Tibial artery (tissue), 4 donors: ENCODE data around the gene HNRNPUL1.

Experiments used
- DNase-seq, 2 donors: peaks; one replicate each; pipeline ENCODE4 v3.0.0-alpha.2; 2019
- H3K27ac ChIP-seq, 2 donors: fragments of 200-600 bp; sonication (generic) in 1 of 2; 1 replicate in 1 of 2; 2 replicates in 1 of 2; pipeline ENCODE4 v1.5.1; 2018 to 2019; ENCODE audit warnings: mild to moderate bottlenecking in 1 of 2
- H3K27me3 ChIP-seq, 2 donors: fragments of 200-600 bp; sonication (generic) in 1 of 2; one replicate each; pipeline versions ENCODE4 v1.5.1 to v1.6.0; 2016 to 2019
- H3K36me3 ChIP-seq, 3 donors: fragments of 200-600 bp; sonication (generic) in 2 of 3; one replicate each; pipeline ENCODE4 v1.5.1; 2016 to 2019; ENCODE audit warnings: mild to moderate bottlenecking in 2 of 3
- H3K4me1 ChIP-seq, 4 donors: fragments of 200-600 bp; sonication (generic) in 2 of 4; 1 replicate in 3 of 4; 2 replicates in 1 of 4; pipeline ENCODE4 v1.5.1; 2016 to 2019
- H3K4me3 ChIP-seq, 2 donors: fragments of 200-600 bp; sonication (generic) in 1 of 2; 1 replicate in 1 of 2; 2 replicates in 1 of 2; pipeline ENCODE4 v1.5.1; 2018 to 2019; ENCODE audit warnings: mild to moderate bottlenecking in 2 of 2
- H3K9me3 ChIP-seq, 3 donors: fragments of 200-600 bp; sonication (generic) in 1 of 3; one replicate each; pipeline ENCODE4 v1.5.1; 2016 to 2019
- intact Hi-C: fragments of 100-400 bp; cut with DNase I; formaldehyde crosslinking; loops from one replicate; pipeline ENCODE4 v1.15.0; 2023; ENCODE audit warnings: low total_unique reads
- TF ChIP-seq, protein P1 (sequence below), 2 experiments: fragments of 200-600 bp in 1 of 2; fragments of 450-650 bp in 1 of 2; IDR thresholded peaks; one replicate each; pipeline ENCODE4 v1.5.1; 2017 to 2019; ENCODE audit warnings: antibody characterized with exemption in 2 of 2, mild to moderate bottlenecking in 1 of 2, moderate library complexity in 1 of 2

Gene HNRNPUL1

DNA sequence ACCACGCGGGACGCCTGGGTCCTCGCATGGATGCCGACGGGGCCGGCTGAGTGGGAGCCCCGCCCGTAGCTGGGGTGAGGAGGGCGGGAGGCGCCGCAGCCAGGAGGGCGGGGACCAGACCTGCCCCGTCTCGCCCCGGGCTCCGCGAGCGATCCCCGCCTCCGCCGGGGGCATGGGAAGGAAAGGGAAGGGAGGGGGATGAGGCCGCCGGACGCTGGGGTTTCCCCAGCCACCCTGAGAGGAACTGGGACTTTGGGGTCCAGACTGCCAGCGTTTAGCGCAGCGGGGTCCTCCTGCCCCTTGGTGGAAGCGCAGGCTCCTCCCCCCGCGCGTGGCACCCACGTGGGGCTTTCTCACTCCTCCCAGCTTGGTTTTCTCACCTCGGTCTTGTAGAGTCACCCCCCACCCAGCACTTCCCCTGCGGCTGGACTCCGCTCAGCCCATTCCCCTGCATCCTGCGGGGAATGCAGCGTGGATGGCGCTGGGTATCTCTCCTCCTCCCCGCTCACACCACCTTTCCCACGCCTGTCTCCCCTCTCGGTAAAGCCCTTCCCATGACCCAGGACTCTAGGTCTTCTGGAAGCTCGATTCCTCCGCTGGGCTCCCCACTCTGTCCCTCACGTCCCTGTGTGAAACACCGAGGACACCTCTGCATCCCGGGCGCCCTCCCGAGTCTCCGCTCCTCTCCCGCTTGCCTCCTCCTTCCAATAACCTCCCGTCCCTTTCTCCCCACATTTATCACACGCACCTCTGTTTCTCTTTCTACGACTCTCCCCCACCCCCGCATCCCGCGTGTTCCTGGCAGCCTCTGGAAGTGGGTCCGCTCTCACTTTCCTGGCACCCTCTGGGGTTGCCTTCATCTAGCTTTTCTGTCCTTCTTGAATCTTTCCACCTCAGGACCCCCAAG is 87.4 kb downstream of the HNRNPUL1 start:
- Histone ChIP-seq H3K4me3 (peak overlapping the region; percentile 83 to 96), H3K4me1 (peaks cover 0 to 35% (median 16%) of the 10 kb centered on the region in 4 donors), H3K27ac (peak overlapping the region; percentile 89)

DNA sequence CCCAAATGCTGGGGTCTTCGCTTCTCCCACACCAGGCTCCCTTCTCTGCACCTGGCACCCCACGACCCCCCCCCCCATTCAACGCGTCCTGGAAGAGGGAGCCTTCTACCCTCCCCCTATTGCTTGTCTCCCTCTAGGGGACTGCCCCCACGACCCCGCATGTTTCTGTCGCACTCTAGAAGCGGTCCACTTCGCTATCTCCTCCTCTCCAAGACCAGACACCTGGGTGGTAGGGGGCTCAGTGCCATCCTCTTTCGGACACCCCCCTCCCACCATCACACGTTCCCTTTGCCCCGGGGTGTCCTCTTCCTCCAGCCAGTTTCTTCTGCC is 88.1 kb downstream of the HNRNPUL1 start:
- intact Hi-C loops: loop anchor here (5.0 kb wide), 1 partner anchor 40 kb away; the partner anchor contains the start of gene CCDC97
- Histone ChIP-seq H3K27me3 (no peaks in the 10 kb centered on the region), H3K9me3 (no peaks in the 10 kb centered on the region), H3K4me1 (peaks cover 0 to 35% (median 16%) of the 10 kb centered on the region in 4 donors), H3K4me3 (peak overlapping the region; percentile 83 to 96), H3K36me3 (peaks cover 0 to 10% (median 10%) of the 10 kb centered on the region in 3 donors), H3K27ac (peak overlapping the region; percentile 89)
- TF ChIP-seq, protein P1, sequence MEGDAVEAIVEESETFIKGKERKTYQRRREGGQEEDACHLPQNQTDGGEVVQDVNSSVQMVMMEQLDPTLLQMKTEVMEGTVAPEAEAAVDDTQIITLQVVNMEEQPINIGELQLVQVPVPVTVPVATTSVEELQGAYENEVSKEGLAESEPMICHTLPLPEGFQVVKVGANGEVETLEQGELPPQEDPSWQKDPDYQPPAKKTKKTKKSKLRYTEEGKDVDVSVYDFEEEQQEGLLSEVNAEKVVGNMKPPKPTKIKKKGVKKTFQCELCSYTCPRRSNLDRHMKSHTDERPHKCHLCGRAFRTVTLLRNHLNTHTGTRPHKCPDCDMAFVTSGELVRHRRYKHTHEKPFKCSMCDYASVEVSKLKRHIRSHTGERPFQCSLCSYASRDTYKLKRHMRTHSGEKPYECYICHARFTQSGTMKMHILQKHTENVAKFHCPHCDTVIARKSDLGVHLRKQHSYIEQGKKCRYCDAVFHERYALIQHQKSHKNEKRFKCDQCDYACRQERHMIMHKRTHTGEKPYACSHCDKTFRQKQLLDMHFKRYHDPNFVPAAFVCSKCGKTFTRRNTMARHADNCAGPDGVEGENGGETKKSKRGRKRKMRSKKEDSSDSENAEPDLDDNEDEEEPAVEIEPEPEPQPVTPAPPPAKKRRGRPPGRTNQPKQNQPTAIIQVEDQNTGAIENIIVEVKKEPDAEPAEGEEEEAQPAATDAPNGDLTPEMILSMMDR (IDR thresholded peaks at IDR 0.05): no peak
- DNase-seq: no peak

More for the DNA sequence above, 87.4 kb downstream of the HNRNPUL1 start:
- no peaks in the 10 kb centered on the region for H3K27me3 ChIP-seq
- H3K9me3 ChIP-seq: no peaks in the 10 kb centered on the region
- intact Hi-C loops: loop anchor here (5.0 kb wide), 1 partner anchor 39 kb away; the partner anchor contains the start of gene CCDC97
- peaks cover 0 to 16% (median 15%) of the 10 kb centered on the region in 3 donors for H3K36me3 ChIP-seq
- TF ChIP-seq, protein P1 (IDR thresholded peaks at IDR 0.05): no peak
- DNase-seq: peak; percentile 75 to 88

- H3K36me3 ChIP-seq: peaks cover 0 to 4% (median 4%) of the 10 kb centered on the region in 3 donors
- no peaks in the 10 kb centered on the region for H3K9me3 ChIP-seq
- peak overlapping the region; percentile 83 to 96 for H3K4me3 ChIP-seq
- peak overlapping the region; percentile 89 for H3K27ac ChIP-seq
- TF ChIP-seq, protein P1 (IDR thresholded peaks at IDR 0.05): peak in 1 of 2 experiments; percentile 39
- H3K4me1 ChIP-seq: peaks cover 0 to 35% (median 16%) of the 10 kb centered on the region in 4 donors
- intact Hi-C loops: loop anchor here (5.0 kb wide), 1 partner anchor 41 kb away; the partner anchor contains the start of gene CCDC97
- DNase-seq: peak; percentile 64 to 84
- H3K27me3 ChIP-seq: no peaks in the 10 kb centered on the region
Measured at GRCh38 chr19:41352609-41353465, 88.7 kb downstream of the HNRNPUL1 start.

- DNase-seq: peak; percentile 90 to 95
- peaks cover 0 to 35% (median 16%) of the 10 kb centered on the region in 4 donors for H3K4me1 ChIP-seq
- TF ChIP-seq, protein P1 (IDR thresholded peaks at IDR 0.05): peak; percentile 87 to 88
- peak within 1 kb of the TSS; percentile 83 to 96 for H3K4me3 ChIP-seq
- no peaks in the 10 kb centered on the region for H3K36me3 ChIP-seq
- intact Hi-C loops: loop anchor here (5.0 kb wide), 1 partner anchor 41 kb away; the partner anchor contains the start of gene CCDC97
- peak within 1 kb of the TSS; percentile 89 for H3K27ac ChIP-seq
- no peaks in the 10 kb centered on the region for H3K27me3 ChIP-seq
- H3K9me3 ChIP-seq: no peaks in the 10 kb centered on the region
Measured at GRCh38 chr19:41353466-41354342, 89.5 kb downstream of the HNRNPUL1 start, which contains the start of gene TGFB1. TSS of gene TGFB1 (minus strand) at chr19:41353922. CDS start at chr19:41353044, 878 bp downstream.
